BE2C (cell line): ENCODE data around the gene THSD7A.

Source experiments
- DNase-seq: peaks from one replicate; pipeline ENCODE4 v3.0.0-alpha.2; 2020
- H3K27me3 ChIP-seq: fragments of 250-450 bp; sonication (Bioruptor Pico); 2 replicates; pipeline ENCODE4 v1.5.1; 2020; ENCODE audit warnings: mild to moderate bottlenecking
- H3K36me3 ChIP-seq: fragments of 250-450 bp; sonication (Bioruptor Pico); 2 replicates; pipeline ENCODE4 v1.5.1; 2020; ENCODE audit warnings: mild to moderate bottlenecking
- H3K4me1 ChIP-seq: fragments of 250-450 bp; sonication (Bioruptor Pico); 2 replicates; pipeline ENCODE4 v1.5.1; 2020
- H3K4me3 ChIP-seq: 2 replicates; pipeline ENCODE4 v1.5.1; 2011; ENCODE audit warnings: low read depth, low read length
- H3K9me3 ChIP-seq: fragments of 250-450 bp; sonication (Bioruptor Pico); 2 replicates; pipeline ENCODE4 v1.5.1; 2020
- TF ChIP-seq, protein P1 (sequence below): IDR thresholded peaks from 2 replicates; pipeline ENCODE4 v1.5.1; 2012; ENCODE audit warnings: mild to moderate bottlenecking, low read depth, low read length

The THSD7A gene

DNA sequence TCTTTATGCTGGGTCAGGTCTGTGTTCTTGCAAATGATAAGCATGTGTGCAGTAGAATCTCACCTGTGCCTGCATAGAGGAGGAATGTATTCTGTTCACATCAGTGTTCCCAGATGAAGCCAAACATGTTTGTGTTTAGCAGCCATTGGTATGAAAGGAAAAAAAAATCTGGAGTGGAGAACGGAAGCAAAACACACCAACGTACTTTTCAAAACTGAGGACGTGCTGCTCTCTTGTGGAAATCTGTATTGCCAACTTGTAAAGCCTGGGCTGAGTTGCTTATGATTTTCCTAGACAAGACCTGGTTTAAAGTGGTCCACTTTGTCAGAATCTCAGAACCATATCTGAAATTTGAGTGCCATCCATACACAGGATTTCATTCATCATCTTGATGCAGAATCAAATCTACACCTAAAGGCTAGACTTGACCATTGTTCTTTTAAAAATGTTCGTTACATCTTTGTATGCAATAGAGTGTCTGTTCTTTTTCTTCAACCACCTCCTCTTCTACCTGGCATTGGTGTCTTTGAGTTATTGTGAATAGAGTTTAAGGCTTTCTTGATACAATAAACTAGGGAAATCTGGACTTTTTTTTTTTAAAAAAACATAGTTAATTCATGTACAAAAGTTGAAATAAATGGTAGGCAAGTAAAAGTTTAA, 490.6 kb downstream of the THSD7A start:
- TF ChIP-seq, protein P1, sequence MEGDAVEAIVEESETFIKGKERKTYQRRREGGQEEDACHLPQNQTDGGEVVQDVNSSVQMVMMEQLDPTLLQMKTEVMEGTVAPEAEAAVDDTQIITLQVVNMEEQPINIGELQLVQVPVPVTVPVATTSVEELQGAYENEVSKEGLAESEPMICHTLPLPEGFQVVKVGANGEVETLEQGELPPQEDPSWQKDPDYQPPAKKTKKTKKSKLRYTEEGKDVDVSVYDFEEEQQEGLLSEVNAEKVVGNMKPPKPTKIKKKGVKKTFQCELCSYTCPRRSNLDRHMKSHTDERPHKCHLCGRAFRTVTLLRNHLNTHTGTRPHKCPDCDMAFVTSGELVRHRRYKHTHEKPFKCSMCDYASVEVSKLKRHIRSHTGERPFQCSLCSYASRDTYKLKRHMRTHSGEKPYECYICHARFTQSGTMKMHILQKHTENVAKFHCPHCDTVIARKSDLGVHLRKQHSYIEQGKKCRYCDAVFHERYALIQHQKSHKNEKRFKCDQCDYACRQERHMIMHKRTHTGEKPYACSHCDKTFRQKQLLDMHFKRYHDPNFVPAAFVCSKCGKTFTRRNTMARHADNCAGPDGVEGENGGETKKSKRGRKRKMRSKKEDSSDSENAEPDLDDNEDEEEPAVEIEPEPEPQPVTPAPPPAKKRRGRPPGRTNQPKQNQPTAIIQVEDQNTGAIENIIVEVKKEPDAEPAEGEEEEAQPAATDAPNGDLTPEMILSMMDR, result peak; percentile 76
- Histone ChIP-seq H3K36me3 (no peaks in the 10 kb centered on the region), H3K4me3 (no peak overlapping the region), H3K27me3 (no peaks in the 10 kb centered on the region), H3K4me1 (peaks cover 4% of the 10 kb centered on the region; the same call in 1 of the 2 replicates), H3K9me3 (no peaks in the 10 kb centered on the region)
- peak; percentile 39 for DNase-seq

DNA sequence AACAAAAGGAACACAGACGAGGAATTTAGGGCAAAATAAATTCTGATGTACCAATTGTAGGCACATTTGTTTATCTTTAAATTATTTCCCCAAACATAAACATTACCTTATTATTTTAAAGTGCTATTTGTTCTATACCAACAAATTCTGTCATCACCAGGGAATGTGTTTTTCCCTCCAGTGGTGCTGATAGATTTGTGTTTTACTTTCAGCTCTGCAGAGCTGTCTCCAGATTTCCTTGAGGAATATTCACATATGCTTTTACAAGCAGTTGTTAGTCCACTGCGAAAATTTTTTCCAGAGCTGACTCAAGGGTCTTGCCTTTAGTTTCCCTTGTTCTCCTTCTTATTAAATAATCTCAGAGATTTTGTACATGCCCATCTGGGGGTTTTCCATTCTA, 495.6 kb downstream of the THSD7A start:
- Histone ChIP-seq H3K4me1 (no peaks in the 10 kb centered on the region), H3K4me3 (no peak overlapping the region), H3K27me3 (no peaks in the 10 kb centered on the region), H3K36me3 (no peaks in the 10 kb centered on the region), H3K9me3 (no peaks in the 10 kb centered on the region)
- TF ChIP-seq, protein P1, result no peak
- DNase-seq, result no peak

DNA sequence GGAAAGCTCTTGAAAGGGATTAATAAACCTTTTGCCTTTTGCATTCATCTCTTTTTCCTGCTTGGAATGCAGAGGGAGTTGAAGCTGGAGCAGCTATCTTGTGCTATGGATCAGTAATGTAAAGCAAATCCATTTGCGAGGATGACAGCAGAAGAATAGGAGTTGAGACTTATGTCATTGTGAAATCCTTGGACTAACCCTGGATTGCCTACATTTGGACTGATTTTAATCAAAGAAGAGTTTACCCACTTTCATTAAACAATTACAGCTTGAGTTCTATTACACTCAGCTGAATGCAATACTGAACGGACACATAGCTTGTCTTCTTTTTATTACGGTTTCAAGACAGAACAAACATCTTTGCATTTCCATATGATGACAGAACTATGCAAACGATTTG, 496.1 kb downstream of the THSD7A start:
- no peak overlapping the region for H3K4me3 ChIP-seq
- DNase-seq, result no peak
- no peaks in the 10 kb centered on the region for H3K9me3 ChIP-seq
- TF ChIP-seq, protein P1, result no peak
- H3K27me3 ChIP-seq, result no peaks in the 10 kb centered on the region
- H3K4me1 ChIP-seq, result no peaks in the 10 kb centered on the region
- H3K36me3 ChIP-seq, result no peaks in the 10 kb centered on the region

- Histone ChIP-seq H3K36me3 (no peaks in the 10 kb centered on the region), H3K4me1 (no peaks in the 10 kb centered on the region), H3K27me3 (no peaks in the 10 kb centered on the region), H3K4me3 (no peak overlapping the region), H3K9me3 (no peaks in the 10 kb centered on the region)
- no peak for DNase-seq
- TF ChIP-seq, protein P1, result no peak
Observed at GRCh38 chr7:11332865-11333228, 499.2 kb downstream of the THSD7A start.

- Histone ChIP-seq H3K9me3 (no peaks in the 10 kb centered on the region), H3K36me3 (no peaks in the 10 kb centered on the region), H3K4me1 (no peaks in the 10 kb centered on the region), H3K4me3 (no peak overlapping the region), H3K27me3 (no peaks in the 10 kb centered on the region)
- TF ChIP-seq, protein P1, result no peak
- DNase-seq, result no peak
Observed at GRCh38 chr7:11332186-11332864, 499.7 kb downstream of the THSD7A start.
